Hepatocyte (in vitro differentiated cells): ENCODE data around the gene FBXO33.

Source experiments
- CTCF ChIP-seq: fragments of 200-600 bp; sonication (generic); IDR thresholded peaks from 2 replicates; pipeline ENCODE4 v1.5.1; 2016; ENCODE audit warnings: antibody characterized with exemption, mild to moderate bottlenecking; ENCODE audit not compliant: poor library complexity
- EZH2 ChIP-seq: fragments of 200-600 bp; sonication (generic); IDR thresholded peaks from 2 replicates; pipeline ENCODE4 v1.6.1; 2016; ENCODE audit warnings: antibody characterized with exemption, mild to moderate bottlenecking, borderline replicate concordance
- EZH2phosphoT487 ChIP-seq: fragments of 200-600 bp; sonication (generic); IDR thresholded peaks from one replicate; pipeline ENCODE4 v1.6.1; 2018; ENCODE audit warnings: antibody characterized with exemption, mild to moderate bottlenecking, low read depth, moderate library complexity; ENCODE audit not compliant: unreplicated experiment, severe bottlenecking

GRCh38 chr14:39396448-39396847, 35.8 kb downstream of the FBXO33 start:
- TF ChIP-seq CTCF (no peak), EZH2 (no peak), EZH2phosphoT487 (no peak)
